HG02852 (cell line): ENCODE results near the gene SGSH.
"Not testable (repeated sequence)": the region's sequence is repeated elsewhere in the genome, so short reads cannot be mapped to it uniquely, and the experiment has no call there.

Experiments
- ATAC-seq: cut with Tn5 transposase; IDR thresholded peaks from one replicate; pipeline ENCODE4 v1.9.1; 2021; ENCODE audit warnings: mild to moderate bottlenecking, moderate library complexity; ENCODE audit not compliant: unreplicated experiment

The SGSH gene

DNA sequence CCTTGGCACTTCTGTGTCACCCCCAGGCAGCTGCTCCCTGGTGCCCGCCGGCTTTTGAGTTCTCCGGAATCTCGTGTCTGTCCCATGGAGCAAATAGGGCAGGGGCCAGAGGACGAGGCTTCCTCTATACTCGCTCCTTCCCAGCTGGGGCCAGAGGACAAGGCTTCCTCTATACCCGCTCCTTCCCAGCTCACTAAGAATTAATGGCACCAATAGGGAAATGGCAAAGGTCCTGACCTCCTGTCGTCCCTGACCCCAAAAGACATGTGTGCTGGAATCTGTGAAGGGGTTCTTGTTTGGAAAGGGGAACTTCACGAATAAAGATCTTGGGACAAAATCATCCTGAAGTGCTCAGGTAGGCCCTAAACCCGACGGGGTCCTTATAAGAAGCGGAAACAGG lies 7.6 kb downstream of the SGSH start:
- no peak for ATAC-seq

DNA sequence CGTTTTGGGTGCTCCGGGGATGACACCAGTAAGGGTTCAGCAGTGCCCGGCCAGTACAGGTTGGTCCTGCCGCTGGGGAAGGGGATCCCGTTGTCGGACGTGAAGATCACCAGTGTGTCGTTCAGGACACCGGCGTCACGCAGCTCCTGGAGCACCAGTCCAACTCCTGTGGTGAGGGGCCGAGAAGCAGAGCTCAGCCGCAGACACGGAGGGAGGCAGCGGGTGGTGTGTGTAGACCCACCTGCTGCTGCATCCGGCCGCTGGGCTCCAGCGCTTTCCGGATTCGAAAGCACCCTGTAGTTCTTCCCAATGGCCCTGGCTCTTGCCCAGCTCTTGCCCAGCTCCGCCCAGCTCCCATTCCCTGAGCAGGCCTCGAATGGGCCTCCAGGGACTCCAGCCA lies 8.0 kb downstream of the SGSH start:
- ATAC-seq, result no peak

DNA sequence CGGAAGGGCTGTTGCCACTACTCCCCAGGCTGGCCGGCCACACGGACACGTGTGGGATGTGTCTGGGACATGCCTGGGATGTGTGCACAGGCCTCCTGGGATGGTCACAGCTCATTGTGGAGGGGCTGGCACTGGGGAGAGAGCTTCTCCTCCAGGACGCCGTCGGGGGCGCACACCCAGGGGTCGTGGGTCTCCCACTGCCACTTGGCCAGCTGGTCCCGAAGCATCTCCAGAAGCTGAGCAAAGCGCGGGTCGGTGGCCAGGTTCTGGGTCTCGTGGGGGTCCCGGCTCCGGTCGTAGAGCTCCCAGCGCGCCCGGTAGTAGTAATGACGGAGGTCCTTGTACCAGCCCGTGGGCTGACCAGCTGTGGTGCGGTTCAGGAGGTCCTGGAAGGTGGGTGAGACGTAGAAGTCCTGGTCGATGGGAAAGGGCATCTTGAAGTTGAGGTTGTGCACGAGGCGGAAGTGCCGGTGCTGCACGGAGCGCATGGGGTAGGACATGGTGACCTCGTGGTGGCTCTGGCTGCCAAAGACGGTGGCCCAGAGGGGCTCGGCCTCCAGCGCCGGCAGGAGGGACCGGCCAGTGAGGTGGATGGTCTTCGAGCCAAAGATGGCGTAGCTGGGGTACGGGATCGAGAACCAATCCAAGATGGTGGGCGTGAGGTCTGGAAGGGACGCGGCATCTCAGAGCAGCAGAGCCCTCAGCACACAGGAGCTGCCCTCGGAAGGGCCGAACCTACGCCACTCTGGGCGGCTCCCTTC lies 9.6 kb downstream of the SGSH start:
- no peak for ATAC-seq

DNA sequence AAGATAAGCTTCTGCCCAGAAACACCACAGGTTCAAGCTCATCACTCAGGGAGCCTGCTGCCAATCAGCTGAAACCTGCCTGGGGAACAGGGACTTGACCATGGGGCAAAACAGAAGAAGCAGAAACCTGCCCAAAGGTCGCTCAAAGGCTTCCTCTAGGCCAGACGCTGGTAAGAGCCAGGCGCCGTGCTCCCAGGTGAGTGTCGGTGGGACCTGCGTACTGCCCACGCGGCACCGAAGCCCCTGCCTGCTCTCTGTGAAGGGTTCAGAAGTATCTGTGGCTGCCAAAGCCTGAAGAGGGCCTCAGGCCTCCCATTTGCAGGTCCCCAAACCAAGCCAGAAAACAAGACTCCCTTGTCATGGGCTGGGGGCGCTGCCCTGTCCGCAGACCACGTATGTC lies 10.4 kb downstream of the SGSH start:
- ATAC-seq, result no peak

DNA sequence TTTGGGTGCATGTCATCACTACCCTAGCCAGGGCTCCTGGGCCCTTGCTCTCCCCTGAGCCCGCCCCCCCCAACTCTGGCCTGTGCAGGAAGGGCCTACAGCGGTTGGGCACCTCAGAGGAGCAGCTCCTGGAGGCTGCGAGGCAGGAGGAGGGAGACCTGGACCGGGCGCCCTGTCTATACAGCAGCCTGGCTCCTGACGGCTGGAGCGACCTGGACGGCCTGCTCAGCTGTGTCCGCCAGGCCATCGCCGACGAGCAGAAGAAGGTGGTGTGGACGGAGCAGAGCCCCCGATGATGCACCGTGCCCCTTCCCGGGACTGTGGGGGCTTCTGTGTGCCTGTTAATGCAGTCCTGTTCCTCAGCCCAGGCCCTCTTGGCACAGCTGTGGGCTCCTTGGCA lies 12.1 kb downstream of the SGSH start:
- ATAC-seq, result no peak

DNA sequence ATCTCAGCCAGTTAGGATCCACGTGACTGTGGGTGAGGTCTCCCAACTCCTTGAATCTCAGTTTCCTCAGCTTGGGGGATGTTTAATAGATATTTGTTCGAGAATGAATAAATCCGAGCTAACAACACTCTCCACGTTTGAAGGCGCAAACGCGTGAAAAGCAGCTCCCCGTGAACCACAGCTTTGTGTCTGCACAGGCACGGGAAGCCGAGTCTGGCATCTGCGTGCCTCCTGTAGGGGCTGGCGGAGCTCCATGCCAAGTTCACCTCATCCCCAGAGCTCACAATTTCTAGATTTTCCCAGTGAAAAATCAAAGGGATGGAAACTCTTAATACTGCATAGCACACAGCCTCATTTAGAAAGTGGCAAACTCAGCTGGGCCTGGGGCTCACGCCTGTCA lies 14.3 kb downstream of the SGSH start:
- ATAC-seq, result no peak

DNA sequence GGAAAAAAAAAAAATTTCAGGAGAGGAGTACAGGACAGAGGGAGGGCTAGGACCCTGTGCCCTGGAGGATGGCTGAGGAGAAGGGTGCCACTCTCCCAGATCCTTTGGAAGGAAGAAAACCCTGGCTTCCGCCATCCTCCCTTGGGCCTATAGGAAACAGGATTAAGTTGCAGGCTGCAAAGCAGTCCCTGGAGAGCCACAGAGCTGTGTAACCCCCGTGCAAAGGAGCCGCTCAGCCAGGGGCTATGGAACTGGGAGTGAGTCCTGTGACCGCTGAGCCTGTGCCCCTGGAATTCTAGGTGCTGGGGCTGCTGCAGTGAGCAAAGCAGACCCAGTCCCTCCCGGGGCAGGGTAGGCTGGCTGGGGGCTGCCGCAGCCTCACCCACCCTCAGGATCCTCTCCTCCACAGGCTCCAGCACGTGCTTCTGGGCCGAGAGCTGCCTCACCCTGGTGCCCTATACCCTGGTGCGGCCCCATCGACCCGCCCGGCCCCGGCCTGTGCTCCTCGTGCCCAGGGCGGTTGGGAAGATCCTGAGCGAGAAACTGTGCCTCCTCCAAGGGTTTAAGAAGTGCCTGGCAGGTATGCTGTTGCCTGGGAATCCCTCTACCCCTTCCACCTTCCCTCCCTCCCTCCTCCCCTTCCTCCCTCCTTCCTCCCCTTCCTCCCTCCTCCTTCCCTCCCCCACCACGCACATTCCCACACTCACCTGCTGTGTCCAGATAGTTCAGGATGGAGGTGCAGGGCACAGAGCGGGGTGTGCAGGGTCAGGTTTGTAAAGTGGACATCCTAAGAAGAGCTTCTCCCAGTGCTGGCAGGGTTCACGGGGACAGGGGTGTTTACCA lies 15.3 kb downstream of the SGSH start:
- no peak for ATAC-seq

DNA sequence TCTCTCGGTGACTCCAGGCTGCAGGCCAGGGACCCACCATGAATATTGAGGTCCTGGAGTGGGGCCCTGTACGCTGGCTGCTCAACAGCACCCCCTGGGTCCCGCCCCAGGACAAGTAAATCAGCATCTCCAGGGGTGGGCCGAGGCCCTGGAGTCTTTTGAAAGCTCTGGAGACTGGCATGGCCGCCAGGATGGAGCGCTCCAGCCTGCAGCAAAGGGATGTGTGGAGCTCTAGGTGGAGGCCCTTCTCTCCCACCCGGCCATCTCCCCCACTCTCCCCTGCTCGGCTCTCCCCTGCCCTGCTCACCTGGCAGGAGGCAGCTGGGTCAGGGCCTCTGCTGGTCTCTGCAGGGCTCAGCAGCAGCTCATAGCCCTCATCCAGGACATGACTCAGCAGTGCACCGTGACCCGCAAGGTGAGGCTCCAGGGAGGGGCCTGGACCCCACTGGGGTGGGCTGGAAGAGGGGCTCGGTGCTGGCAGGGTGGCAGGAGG lies 16.6 kb downstream of the SGSH start:
- ATAC-seq, result no peak

DNA sequence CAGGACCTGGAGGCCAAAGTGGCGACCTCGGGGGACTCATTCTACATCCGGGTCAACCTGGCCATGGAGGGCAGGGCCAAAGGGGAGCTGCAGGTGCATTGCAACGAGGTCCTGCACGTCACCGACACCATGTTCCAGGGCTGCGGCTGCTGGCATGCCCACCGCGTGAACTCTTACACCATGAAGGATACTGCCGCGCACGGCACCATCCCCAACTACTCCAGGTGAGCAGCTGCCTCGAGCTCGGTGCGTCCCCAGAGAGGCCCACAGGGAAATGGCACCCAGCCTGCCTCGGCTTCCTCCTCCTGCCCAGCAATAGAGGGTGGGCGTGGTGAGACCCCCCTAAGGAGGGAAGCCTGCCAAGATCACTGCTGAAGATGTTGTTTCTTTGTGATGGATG lies 17.9 kb downstream of the SGSH start:
- ATAC-seq, result no peak

DNA sequence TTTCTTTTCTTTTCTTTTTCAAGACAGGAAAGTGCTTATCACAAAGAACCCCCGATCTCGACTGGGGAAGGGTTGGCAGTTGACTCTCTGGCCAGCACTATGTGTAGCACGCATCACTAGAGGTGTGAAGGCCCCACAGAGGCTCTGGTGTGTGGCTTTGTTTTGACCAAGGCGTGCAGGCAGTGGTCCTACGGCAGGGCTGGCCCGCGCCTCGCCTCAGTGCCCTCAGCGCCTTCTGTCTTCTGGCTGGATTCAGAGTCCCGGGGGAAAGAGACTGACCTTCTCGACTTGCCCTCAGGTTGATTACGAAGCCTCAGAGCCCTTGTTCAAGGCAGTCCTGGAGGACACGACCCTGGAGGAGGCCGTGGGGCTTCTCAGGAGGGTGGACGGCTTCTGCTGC lies 18.7 kb downstream of the SGSH start:
- ATAC-seq, result no peak

DNA sequence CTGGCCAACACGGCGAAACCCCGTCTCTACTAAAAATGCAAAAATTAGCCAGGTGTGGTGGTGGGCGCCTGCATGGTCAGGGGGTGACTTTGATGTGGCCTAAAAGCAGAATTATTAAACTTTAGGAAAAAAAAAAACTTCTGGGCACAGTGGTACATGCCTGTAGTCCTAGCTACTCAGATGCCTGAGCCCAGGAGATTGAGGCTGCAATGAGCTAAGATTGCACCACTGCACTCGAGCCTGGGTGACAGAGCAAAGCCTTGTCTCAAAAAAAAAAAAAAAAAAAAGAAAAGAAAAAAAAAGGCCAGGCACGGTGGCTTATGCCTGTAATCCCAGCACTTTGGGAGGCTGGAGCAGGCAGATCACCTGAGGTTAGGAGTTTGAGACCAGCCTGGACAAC lies 20.8 kb downstream of the SGSH start:
- ATAC-seq, result not testable (repeated sequence)

DNA sequence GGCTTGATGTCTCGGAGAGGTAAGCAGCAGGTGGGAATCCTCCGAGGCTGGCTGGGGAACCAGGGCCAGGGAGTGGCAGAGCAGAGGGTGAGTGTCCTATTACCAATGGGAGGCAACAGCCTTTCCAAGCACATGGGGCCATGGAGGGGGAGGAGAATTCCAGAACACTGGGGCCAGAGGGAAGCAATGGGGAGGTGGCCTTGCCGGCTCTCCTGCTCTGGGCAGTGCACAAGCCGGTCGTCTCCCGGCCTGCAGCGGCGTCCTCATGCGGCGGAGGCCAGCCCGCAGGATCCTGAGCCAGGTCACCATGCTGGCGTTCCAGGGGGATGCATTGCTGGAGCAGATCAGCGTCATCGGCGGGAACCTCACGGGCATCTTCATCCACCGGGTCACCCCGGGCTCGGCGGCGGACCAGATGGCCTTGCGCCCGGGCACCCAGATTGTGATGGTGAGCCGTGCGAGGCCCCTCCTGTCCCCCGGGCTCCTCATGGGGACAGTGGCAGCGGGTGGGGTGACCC lies 21.9 kb downstream of the SGSH start:
- ATAC-seq, result no peak

DNA sequence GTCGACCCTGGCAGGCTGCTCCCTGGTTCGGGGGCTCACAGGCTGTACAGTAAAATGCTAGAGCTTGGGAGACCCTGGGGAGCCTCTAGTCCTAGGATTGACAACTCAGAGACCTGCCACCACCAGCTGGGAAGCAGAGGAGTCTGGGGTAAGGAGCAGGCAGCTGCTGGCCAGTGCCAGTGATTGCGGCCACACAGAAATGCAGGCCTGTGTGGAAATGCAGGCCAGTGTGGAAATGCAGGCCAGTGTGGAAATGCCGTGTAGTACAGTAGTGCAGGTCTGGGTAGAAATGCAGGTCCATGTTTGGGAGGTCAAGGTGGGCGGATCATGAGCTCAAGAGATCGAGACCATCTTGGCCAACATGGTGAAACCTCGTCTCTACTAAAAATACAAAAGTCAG lies 23.5 kb downstream of the SGSH start:
- no peak for ATAC-seq

DNA sequence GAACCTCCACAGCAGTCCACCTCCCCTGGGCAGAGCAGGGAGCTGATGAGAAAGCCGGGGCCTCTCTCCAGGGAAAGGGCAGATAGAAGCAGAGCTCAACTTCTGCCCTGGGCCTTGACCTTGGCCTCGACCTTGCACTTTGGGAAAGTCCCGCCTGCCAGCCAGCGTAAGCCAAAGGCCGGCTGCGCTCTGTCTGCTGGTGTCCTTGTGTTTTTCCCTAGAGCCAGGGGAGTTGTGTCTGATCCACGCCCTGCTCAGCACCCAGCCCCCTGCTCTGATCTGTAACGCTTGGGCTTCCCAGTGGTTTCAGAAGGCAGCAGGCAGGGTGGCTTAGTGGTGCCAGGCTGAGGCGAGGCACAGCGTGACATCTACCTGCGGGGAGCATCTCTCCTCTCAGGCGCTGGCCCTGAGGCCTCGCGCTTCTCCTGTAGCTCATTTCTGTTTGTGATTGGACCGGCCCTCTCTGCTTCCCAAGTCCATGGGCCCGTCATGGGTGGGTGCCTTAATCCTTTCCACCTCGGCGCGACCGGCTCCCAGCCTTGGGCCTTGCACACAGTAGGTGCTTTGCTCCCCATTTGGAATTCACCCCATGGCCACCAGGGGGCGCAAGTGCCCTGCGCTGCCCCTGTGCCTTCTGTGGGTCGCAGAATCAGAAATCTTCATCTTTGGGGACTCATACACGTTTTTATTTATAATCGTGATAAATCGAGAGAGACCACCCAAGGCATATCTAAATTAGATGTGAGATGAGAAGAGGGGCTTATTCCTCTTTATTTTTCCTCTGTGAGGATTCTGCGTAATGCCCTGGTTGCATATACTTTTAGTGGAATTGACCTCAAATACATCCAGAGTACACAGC lies 24.2 kb downstream of the SGSH start:
- no peak for ATAC-seq

DNA sequence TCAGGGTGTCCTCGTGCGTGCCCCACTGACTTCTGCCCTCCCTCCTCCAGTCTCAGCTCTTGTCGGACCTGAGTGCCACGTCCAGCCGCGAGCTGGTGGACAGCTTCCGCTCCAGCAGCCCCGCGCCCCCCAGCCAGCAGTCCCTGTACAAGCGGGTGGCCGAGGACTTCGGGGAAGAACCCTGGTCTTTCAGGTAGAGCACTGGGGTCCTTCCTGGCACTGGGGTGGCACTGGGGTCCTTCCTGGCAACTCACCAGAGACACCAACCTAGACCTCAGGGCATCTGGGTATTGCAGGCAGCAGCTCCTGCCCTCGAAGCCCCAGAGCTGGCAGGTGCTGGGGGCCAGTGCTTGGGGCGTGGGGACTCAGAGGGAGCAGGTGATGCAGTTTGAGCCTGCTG lies 25.0 kb downstream of the SGSH start:
- ATAC-seq, result no peak

DNA sequence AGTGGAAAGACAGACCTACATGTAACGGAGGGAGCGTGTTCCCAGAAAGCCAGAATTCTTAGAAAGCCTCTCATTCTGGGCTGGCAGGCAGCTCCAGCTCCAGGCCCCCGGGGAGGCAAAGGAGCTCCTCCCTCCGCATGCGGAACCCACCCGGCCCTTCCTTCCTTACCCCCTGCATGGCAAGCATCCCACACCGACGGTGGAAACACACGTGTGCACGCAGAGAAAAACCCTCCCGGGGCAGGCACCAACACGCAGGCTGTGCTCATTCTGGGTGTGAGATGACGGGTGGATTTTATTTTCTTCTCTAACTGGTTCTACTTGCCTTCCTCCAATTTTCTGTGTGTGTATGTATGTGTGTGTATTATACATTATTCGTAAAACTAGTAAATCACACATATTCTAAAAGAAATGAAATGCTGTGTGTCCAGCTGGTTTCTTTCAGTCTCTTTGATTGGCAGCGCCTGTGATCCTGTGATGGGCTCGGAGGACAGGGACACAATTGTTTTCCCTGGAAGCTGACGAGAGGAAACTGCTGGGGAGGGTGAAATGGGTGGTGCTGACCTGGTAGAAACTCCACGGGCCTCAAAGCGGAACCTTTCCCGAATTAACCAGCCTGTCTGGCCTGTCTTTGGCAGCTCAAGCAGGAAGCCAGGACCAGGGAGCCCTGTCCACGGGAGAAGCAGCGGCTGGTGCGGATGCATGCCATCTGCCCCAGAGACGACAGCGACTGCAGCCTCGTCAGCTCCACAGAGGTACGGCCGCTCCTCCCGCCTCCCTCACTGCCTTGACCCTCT lies 28.1 kb downstream of the SGSH start:
- no peak for ATAC-seq

DNA sequence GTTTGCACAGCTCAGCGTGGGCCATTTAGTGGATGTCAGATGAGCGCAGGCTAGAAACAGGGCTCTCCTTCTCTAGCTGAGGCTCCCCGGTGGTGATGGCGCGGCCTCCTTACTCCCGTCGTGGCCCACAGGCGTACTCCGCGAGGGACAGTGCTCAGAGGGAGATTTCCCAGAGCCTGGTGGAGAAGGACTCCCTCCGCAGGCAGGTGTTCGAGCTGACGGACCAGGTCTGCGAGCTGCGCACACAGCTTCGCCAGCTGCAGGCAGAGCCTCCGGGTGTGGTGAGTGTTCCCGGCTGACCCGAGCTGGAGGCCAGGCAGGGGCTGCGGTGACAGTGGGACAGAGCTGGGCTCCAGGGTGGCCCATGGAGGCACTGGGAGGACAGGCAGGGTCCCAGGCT lies 28.9 kb downstream of the SGSH start:
- no peak for ATAC-seq

DNA sequence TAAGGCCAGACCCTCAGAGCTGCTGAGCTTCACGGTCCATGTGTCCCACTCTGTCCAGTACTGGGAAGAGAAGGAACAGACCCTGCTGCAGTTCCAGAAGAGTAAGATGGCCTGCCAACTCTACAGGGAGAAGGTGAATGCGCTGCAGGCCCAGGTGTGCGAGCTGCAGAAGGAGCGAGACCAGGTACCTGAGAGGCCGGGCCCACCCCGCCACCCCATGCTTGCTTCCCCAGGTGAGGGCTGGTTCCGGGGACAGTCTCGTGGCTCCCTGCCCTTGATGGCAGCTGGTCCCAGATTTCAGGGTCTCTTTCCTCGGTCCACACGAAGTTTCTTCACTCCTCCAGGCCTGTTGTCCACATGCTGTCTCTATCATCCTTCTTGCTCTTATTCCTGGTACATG lies 29.4 kb downstream of the SGSH start:
- no peak for ATAC-seq

DNA sequence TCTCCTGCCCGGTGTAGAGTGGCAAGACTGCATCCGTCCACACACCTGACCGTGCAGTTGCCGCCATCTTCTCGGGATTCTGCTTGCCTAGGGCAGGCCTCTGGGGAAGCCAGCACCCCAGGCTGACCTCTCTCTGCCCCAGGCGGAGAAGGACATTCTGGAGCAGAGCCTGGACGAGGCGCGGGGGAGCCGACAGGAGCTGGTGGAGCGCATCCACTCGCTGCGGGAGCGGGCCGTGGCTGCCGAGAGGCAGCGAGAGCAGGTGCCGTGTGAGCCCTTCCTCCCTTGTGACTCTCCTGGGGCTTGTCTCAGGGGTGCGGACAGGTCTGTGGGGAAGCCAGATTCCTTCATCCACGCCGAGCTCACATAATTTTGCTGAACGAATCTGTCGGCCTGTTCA lies 30.5 kb downstream of the SGSH start:
- no peak for ATAC-seq

DNA sequence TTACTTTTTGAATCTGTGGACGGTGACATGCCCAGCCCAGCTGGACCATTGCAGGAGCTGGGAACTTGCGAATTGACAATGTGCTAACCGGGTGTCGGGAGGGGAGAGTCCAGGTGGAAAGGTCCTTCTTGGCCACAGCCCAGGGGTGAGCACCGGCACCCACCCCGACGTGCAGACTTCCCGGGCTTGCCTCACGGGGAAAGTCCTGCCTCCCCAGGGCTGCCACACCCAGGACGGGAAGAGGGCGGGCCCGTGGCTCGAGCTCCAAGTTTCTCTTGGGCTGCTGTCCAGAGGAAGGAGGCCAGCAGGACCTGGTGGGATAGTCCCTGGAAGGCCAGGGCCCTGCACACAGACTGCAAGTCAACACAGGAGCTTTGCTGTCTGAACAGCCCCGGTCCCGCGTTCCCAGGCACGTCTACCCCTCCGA lies 32.6 kb downstream of the SGSH start:
- ATAC-seq, result no peak
